HepG2 (cell line): Measurements from ENCODE around the gene MLLT1. TPM values are rescaled to one million over a fixed set of nuclear protein-coding genes. Genes with fewer than 3 reads are reported as not detected.

ENCODE experiments used
- BHLHE40 ChIP-seq: IDR thresholded peaks from 2 replicates; pipeline ENCODE4 v1.6.1; 2011; ENCODE audit warnings: low read length, improper control_type of control experiment
- DNMT3B ChIP-seq: conservative IDR thresholded peaks from 2 replicates; pipeline ENCODE4 v1.6.1; 2016; ENCODE audit warnings: missing biosample characterization, control low read depth
- ETV6 ChIP-seq: sonication (generic); formaldehyde crosslinking; conservative IDR thresholded peaks from 2 replicates; pipeline ENCODE4 v1.4.0; 2020; ENCODE audit warnings: missing genetic modification reagents
- KMT2B ChIP-seq: IDR thresholded peaks from 2 replicates; pipeline ENCODE4 v1.6.1; 2016; ENCODE audit warnings: missing genetic modification reagents, missing compliant biosample characterization
- NAIF1 ChIP-seq: sonication (generic); formaldehyde crosslinking; IDR thresholded peaks from 2 replicates; pipeline ENCODE4 v1.5.0; 2020; ENCODE audit warnings: mild to moderate bottlenecking, missing genetic modification reagents, borderline replicate concordance
- PHF5A ChIP-seq: IDR thresholded peaks from one replicate; pipeline ENCODE4 v1.6.1; 2018; ENCODE audit warnings: low read depth, missing genetic modification reagents; ENCODE audit not compliant: unreplicated experiment
- SIN3A ChIP-seq: IDR thresholded peaks from 2 replicates; pipeline ENCODE4 v1.6.1; 2011; ENCODE audit warnings: low read depth, mild to moderate bottlenecking, control low read depth, low read length, borderline replicate concordance
- ZNF256 ChIP-seq: sonication (generic); formaldehyde crosslinking; conservative IDR thresholded peaks from 2 replicates; pipeline ENCODE4 v1.4.0; 2020; ENCODE audit warnings: missing genetic modification reagents
- ZNF350 ChIP-seq: sonication (generic); formaldehyde crosslinking; IDR thresholded peaks from 2 replicates; pipeline ENCODE4 v1.4.0; 2020; ENCODE audit warnings: mild to moderate bottlenecking, low read depth, missing genetic modification reagents, borderline replicate concordance
- ZNF570 ChIP-seq: sonication (generic); formaldehyde crosslinking; IDR thresholded peaks from 2 replicates; pipeline ENCODE4 v1.4.0; 2020; ENCODE audit warnings: mild to moderate bottlenecking, missing genetic modification reagents, borderline replicate concordance
- ZNF709 ChIP-seq: sonication (generic); formaldehyde crosslinking; IDR thresholded peaks from 2 replicates; pipeline ENCODE4 v1.5.0; 2020; ENCODE audit warnings: mild to moderate bottlenecking, missing genetic modification reagents
- ZNF792 ChIP-seq: IDR thresholded peaks from 2 replicates; pipeline ENCODE4 v1.6.1; 2016
- polyA plus RNA-seq, 8 experiments: library from polyadenylated mRNA; depleted of rRNA in 3 of 8; stranded (reverse) in 7 of 8; unstranded in 1 of 8; fragments of >200 nt; fragmentation: Illumina TruSeq in 4 of 8; extraction: Trizol in 4 of 8; gene quantifications; 2 replicates each; pipeline versions ENCODE4 v1.2.1 to v1.2.3, GENCODE V29; 2011 to 2016; ENCODE audit warnings: low read depth in 4 of 8, missing spikeins in 1 of 8, mixed read lengths in 1 of 8; ENCODE audit not compliant: insufficient read depth in 1 of 8
- total RNA-seq, 5 experiments: library from RNA; depleted of rRNA; stranded (reverse); fragments of >200 nt; fragmentation: Illumina TruSeq; extraction: Trizol; gene quantifications; 2 replicates each; pipeline ENCODE4 v1.2.3, GENCODE V29; 2016; ENCODE audit warnings: low read depth in 1 of 5
- TF ChIP-seq, protein P1 (sequence below): sonication (generic); formaldehyde crosslinking; IDR thresholded peaks from 2 replicates; pipeline ENCODE4 v1.8.0; 2022; ENCODE audit warnings: missing genetic modification reagents, mild to moderate bottlenecking, borderline replicate concordance
- TF ChIP-seq, protein P2 (sequence below), 2 experiments: fragments of 450-650 bp in 1 of 2; sonication (generic) in 1 of 2; formaldehyde crosslinking in 1 of 2; IDR thresholded peaks; 2 replicates each; pipeline versions ENCODE4 v1.6.1 to v1.8.0; 2016 to 2022; ENCODE audit warnings: antibody characterized with exemption in 1 of 2, mild to moderate bottlenecking in 1 of 2, missing genetic modification reagents in 1 of 2
- TF ChIP-seq, protein P3 (sequence below): sonication (generic); formaldehyde crosslinking; IDR thresholded peaks from 2 replicates; pipeline ENCODE4 v1.8.0; 2022; ENCODE audit warnings: mild to moderate bottlenecking, missing genetic modification reagents, borderline replicate concordance
- TF ChIP-seq, protein P4 (sequence below): sonication (generic); formaldehyde crosslinking; IDR thresholded peaks from 2 replicates; pipeline ENCODE4 v1.5.1; 2020; ENCODE audit warnings: missing genetic modification reagents, mild to moderate bottlenecking, borderline replicate concordance

Gene MLLT1
- total and polyA plus RNA-seq, 2 of the 13 experiments (the other 11 are each of a cell fraction or from before 2014, with no cell fraction given): 11.7 to 12.2 TPM

DNA sequence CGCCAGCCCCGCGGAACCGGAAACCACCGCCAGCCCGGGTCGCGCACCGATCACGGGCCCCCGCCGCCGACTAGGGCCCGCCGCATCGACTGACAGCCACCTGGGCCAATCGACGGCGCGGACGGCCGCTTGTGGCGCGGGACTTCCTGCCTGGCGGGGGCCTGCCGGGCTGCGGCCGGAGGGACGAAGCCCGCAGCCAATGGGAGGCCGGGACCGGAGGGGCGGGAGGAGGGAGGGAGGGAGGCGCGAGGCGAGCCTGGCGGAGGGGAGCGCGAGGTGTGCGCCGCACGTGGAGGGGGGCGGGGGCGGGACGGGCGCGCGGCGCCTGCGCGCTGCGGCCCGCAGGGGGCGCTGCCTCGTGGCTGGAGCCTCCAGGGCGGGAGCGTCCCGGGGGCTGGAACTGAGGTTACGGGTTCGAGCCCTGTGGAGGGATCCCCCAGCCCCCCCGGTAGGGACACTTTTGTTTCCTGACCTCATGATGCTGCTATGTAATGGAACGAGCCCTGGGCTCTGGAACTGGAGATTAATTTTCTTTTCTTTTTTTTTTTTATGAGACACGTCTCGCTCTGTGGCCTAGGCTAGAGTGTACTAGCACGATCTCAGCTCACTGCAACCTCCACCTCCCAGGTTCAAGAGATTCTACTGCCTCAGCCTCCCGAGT lies at the start of gene MLLT1 (continued):
- TF ChIP-seq ZNF570 (CRISPR knock-in tag) (peak; percentile 67; the same call in 1 of the 2 replicates), ETV6 (0 out of 2 replicates have a peak, but pooled peaks have one; percentile 79), ZNF792 (CRISPR knock-in tag) (peak; percentile 56; the same call in 1 of the 2 replicates), NAIF1 (CRISPR knock-in tag) (peak; percentile 28; the same call in 1 of the 2 replicates), DNMT3B (CRISPR knock-in tag) (0 out of 2 replicates have a peak, but pooled peaks have one; percentile 26), ZNF350 (CRISPR knock-in tag) (peak; percentile 41; the same call in 1 of the 2 replicates), ZNF709 (CRISPR knock-in tag) (peak; percentile 65; the same call in 1 of the 2 replicates), PHF5A (CRISPR knock-in tag) (peak; percentile 82), BHLHE40 (peak; percentile 95), SIN3A (0 out of 2 replicates have a peak, but pooled peaks have one; percentile 11), KMT2B (CRISPR knock-in tag) (peak; percentile 54), ZNF256 (no peak)
- TF ChIP-seq, protein P1, sequence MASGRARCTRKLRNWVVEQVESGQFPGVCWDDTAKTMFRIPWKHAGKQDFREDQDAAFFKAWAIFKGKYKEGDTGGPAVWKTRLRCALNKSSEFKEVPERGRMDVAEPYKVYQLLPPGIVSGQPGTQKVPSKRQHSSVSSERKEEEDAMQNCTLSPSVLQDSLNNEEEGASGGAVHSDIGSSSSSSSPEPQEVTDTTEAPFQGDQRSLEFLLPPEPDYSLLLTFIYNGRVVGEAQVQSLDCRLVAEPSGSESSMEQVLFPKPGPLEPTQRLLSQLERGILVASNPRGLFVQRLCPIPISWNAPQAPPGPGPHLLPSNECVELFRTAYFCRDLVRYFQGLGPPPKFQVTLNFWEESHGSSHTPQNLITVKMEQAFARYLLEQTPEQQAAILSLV (CRISPR knock-in tag): 0 out of 2 replicates have a peak, but pooled peaks have one; percentile 68
- TF ChIP-seq, protein P2, sequence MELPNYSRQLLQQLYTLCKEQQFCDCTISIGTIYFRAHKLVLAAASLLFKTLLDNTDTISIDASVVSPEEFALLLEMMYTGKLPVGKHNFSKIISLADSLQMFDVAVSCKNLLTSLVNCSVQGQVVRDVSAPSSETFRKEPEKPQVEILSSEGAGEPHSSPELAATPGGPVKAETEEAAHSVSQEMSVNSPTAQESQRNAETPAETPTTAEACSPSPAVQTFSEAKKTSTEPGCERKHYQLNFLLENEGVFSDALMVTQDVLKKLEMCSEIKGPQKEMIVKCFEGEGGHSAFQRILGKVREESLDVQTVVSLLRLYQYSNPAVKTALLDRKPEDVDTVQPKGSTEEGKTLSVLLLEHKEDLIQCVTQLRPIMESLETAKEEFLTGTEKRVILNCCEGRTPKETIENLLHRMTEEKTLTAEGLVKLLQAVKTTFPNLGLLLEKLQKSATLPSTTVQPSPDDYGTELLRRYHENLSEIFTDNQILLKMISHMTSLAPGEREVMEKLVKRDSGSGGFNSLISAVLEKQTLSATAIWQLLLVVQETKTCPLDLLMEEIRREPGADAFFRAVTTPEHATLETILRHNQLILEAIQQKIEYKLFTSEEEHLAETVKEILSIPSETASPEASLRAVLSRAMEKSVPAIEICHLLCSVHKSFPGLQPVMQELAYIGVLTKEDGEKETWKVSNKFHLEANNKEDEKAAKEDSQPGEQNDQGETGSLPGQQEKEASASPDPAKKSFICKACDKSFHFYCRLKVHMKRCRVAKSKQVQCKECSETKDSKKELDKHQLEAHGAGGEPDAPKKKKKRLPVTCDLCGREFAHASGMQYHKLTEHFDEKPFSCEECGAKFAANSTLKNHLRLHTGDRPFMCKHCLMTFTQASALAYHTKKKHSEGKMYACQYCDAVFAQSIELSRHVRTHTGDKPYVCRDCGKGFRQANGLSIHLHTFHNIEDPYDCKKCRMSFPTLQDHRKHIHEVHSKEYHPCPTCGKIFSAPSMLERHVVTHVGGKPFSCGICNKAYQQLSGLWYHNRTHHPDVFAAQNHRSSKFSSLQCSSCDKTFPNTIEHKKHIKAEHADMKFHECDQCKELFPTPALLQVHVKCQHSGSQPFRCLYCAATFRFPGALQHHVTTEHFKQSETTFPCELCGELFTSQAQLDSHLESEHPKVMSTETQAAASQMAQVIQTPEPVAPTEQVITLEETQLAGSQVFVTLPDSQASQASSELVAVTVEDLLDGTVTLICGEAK (IDR thresholded peaks at IDR 0.05): no peak
- TF ChIP-seq, protein P2 (CRISPR knock-in tag; IDR thresholded peaks at IDR 0.05): peak; percentile 58
- TF ChIP-seq, protein P3, sequence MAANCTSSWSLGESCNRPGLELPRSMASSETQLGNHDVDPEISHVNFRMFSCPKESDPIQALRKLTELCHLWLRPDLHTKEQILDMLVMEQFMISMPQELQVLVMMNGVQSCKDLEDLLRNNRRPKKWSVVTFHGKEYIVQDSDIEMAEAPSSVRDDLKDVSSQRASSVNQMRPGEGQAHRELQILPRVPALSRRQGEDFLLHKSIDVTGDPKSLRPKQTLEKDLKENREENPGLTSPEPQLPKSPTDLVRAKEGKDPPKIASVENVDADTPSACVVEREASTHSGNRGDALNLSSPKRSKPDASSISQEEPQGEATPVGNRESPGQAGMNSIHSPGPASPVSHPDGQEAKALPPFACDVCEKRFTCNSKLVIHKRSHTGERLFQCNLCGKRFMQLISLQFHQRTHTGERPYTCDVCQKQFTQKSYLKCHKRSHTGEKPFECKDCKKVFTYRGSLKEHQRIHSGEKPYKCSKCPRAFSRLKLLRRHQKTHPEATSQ (CRISPR knock-in tag): 0 out of 2 replicates have a peak, but pooled peaks have one; percentile 5
- TF ChIP-seq, protein P4, sequence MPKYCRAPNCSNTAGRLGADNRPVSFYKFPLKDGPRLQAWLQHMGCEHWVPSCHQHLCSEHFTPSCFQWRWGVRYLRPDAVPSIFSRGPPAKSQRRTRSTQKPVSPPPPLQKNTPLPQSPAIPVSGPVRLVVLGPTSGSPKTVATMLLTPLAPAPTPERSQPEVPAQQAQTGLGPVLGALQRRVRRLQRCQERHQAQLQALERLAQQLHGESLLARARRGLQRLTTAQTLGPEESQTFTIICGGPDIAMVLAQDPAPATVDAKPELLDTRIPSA (CRISPR knock-in tag): 0 out of 2 replicates have a peak, but pooled peaks have one; percentile 26
